Cardiac fibroblast (primary cell): ENCODE data around the gene CC2D2A.

ENCODE experiments used
- DNase-seq, 2 donors: peaks; one replicate each; pipeline versions ENCODE4 v3.0.0 to v3.0.0-alpha.2; 2010; ENCODE audit warnings: low read depth in 2 of 2
- H3K4me3 ChIP-seq, 2 donors: replicated peaks in 1 of 2; 1 replicate in 1 of 2; 2 replicates in 1 of 2; pipeline ENCODE4 v1.5.1; 2011; ENCODE audit warnings: low read depth in 2 of 2, low read length in 2 of 2, mild to moderate bottlenecking in 2 of 2, moderate library complexity in 1 of 2
- CTCF ChIP-seq: IDR thresholded peaks from one replicate; pipeline ENCODE4 v1.5.1; 2011; ENCODE audit warnings: low read depth, mild to moderate bottlenecking, low read length, inconsistent platforms

Gene CC2D2A

GRCh38 chr4:15459706-15460105 is 10.0 kb upstream of the CC2D2A start:
- DNase-seq, result no peak
- H3K4me3 ChIP-seq, result no peak overlapping the region
- no peak for TF ChIP-seq CTCF

GRCh38 chr4:15466596-15466995 is 3.1 kb upstream of the CC2D2A start:
- H3K4me3 ChIP-seq, result no peak overlapping the region
- DNase-seq, result no peak
- no peak for TF ChIP-seq CTCF

- TF ChIP-seq CTCF, result no peak
- peak overlapping the region; percentile 51 to 57 for H3K4me3 ChIP-seq
- peak in 1 of 2 donors; percentile 27 for DNase-seq
Measured at GRCh38 chr4:15470128-15470475, 420 bp downstream of the CC2D2A start.

- no peak overlapping the region for H3K4me3 ChIP-seq
- no peak for TF ChIP-seq CTCF
- no peak for DNase-seq
Measured at GRCh38 chr4:15476396-15476795, 6.7 kb downstream of the CC2D2A start.

- no peak for TF ChIP-seq CTCF
- H3K4me3 ChIP-seq, result no peak overlapping the region
- no peak for DNase-seq
Measured at GRCh38 chr4:15478724-15479088, 9.0 kb downstream of the CC2D2A start.

GRCh38 chr4:15479089-15479912 is 9.6 kb downstream of the CC2D2A start:
- peak overlapping the region; percentile 48 to 58 for H3K4me3 ChIP-seq
- peak; percentile 92 to 94 for DNase-seq
- peak; percentile 71 for TF ChIP-seq CTCF

GRCh38 chr4:15479913-15480185 is 10.2 kb downstream of the CC2D2A start:
- DNase-seq, result peak; percentile 61 to 75
- no peak for TF ChIP-seq CTCF
- peak overlapping the region; percentile 48 to 58 for H3K4me3 ChIP-seq
